Vagina (tissue), 2 donors: Measurements from ENCODE around the gene PGM1. TPM values are rescaled to one million over a fixed set of nuclear protein-coding genes. Genes with fewer than 3 reads are reported as not detected.

Experiments
- DNase-seq, 2 donors: peaks; one replicate each; pipeline ENCODE4 v3.0.0-alpha.2; 2017; ENCODE audit errors: extremely low spot score in 2 of 2
- H3K27ac ChIP-seq: fragments of 200-600 bp; sonication (generic); one replicate; pipeline ENCODE4 v1.5.1; 2019
- H3K27me3 ChIP-seq: fragments of 200-600 bp; sonication (generic); one replicate; pipeline ENCODE4 v1.5.1; 2019
- H3K36me3 ChIP-seq, 2 donors: fragments of 200-600 bp; sonication (generic); one replicate each; pipeline ENCODE4 v1.5.1; 2017 to 2019
- H3K4me1 ChIP-seq: fragments of 200-600 bp; sonication (generic); one replicate; pipeline ENCODE4 v1.5.1; 2019
- H3K4me3 ChIP-seq, 2 donors: fragments of 200-600 bp; sonication (generic); 1 replicate in 1 of 2; 2 replicates in 1 of 2; pipeline ENCODE4 v1.5.1; 2016 to 2019
- H3K9me3 ChIP-seq: fragments of 200-600 bp; sonication (generic); one replicate; pipeline ENCODE4 v1.5.1; 2019
- CTCF ChIP-seq, 3 experiments: fragments of 450-650 bp in 2 of 3; fragments of 200-600 bp in 1 of 3; sonication (generic) in 1 of 3; IDR thresholded peaks; one replicate each; pipeline ENCODE4 v1.5.1; 2017 to 2019; ENCODE audit warnings: antibody characterized with exemption in 3 of 3, mild to moderate bottlenecking in 2 of 3, moderate library complexity in 2 of 3
- POLR2A ChIP-seq, 2 donors: fragments of 450-650 bp; IDR thresholded peaks; one replicate each; pipeline ENCODE4 v1.6.1; 2017; ENCODE audit warnings: antibody characterized with exemption in 2 of 2, mild to moderate bottlenecking in 2 of 2, moderate library complexity in 2 of 2
- POLR2AphosphoS5 ChIP-seq, 2 donors: sonication (generic); formaldehyde crosslinking; IDR thresholded peaks; one replicate each; pipeline ENCODE4 v1.9.0; 2017; ENCODE audit warnings: antibody characterized with exemption in 2 of 2, mild to moderate bottlenecking in 2 of 2, low read depth in 1 of 2; ENCODE audit not compliant: insufficient read depth in 1 of 2
- intact Hi-C: fragments of 100-400 bp; cut with DNase I; formaldehyde crosslinking; loops from one replicate; pipeline ENCODE4 v1.15.1; 2023
- small RNA-seq: library from RNA; depleted of rRNA; stranded (forward); fragments of <200 nt; gene quantifications from one replicate; pipeline ENCODE3, GENCODE V24; 2016
- total RNA-seq: library from RNA; depleted of rRNA; stranded (reverse); fragments of >200 nt; gene quantifications from one replicate; pipeline ENCODE4 v1.2.3, GENCODE V29; 2016

The PGM1 gene
- total RNA-seq, 1 donor from 2014 or later = 46.4 TPM

- intact Hi-C loops = no loop called here
- H3K4me1 ChIP-seq = peaks cover 5% of the 10 kb centered on the region
- no peaks in the 10 kb centered on the region for H3K36me3 ChIP-seq
- H3K27me3 ChIP-seq = no peaks in the 10 kb centered on the region
- no peak for DNase-seq
- no peak overlapping the region for H3K27ac ChIP-seq
- H3K9me3 ChIP-seq = no peaks in the 10 kb centered on the region
- H3K4me3 ChIP-seq = no peak overlapping the region
- TF ChIP-seq POLR2A (IDR thresholded peaks at IDR 0.05) = no peak
- no peak for TF ChIP-seq POLR2AphosphoS5 (IDR thresholded peaks at IDR 0.05; ENCODE audit: insufficient read depth in 1 of 2, low read depth in 1 of 2)
- TF ChIP-seq CTCF (IDR thresholded peaks at IDR 0.05) = no peak
Measured at GRCh38 chr1:63705078-63705477, 111.9 kb downstream of the PGM1 start.

GRCh38 chr1:63709267-63709828 lies 116.1 kb downstream of the PGM1 start:
- H3K4me3 ChIP-seq = no peak overlapping the region
- H3K4me1 ChIP-seq = peaks cover 10% of the 10 kb centered on the region
- intact Hi-C loops = no loop called here
- DNase-seq = no peak
- no peak overlapping the region for H3K27ac ChIP-seq
- H3K36me3 ChIP-seq = no peaks in the 10 kb centered on the region
- no peak for TF ChIP-seq POLR2A (IDR thresholded peaks at IDR 0.05)
- no peak for TF ChIP-seq CTCF (IDR thresholded peaks at IDR 0.05)
- no peak for TF ChIP-seq POLR2AphosphoS5 (IDR thresholded peaks at IDR 0.05; ENCODE audit: insufficient read depth in 1 of 2, low read depth in 1 of 2)
- H3K27me3 ChIP-seq = no peaks in the 10 kb centered on the region
- H3K9me3 ChIP-seq = no peaks in the 10 kb centered on the region

Small RNAs within 50 kb of the gene (small RNA-seq; reads per million reads assigned to genes)
- gene RF02105 (not detected), gene RF02106 (not detected), gene RF02107 (not detected), gene RF02108 (not detected), gene RF02109 (not detected), gene RF02110 (not detected)

Other genes starting within 250 kb of the PGM1 start
- gene ALG6, start 225.8 kb upstream of the PGM1 start, total RNA-seq = 13.0 TPM
- gene ITGB3BP, start 70.2 kb upstream of the PGM1 start, total RNA-seq = 11.8 TPM
- 6.9 TPM for gene EFCAB7, start 69.9 kb upstream of the PGM1 start, total RNA-seq
- gene ROR1, start 180.6 kb downstream of the PGM1 start, total RNA-seq = 11.0 TPM